Activated CD8-positive, alpha-beta T cell treated with anti-CD3 and anti-CD28 coated beads for 36 hours (primary cell): ENCODE measurements around the gene C5orf34. TPM values are rescaled to one million over a fixed set of nuclear protein-coding genes. Genes with fewer than 3 reads are reported as not detected.
"Not testable (repeated sequence)": the region's sequence is repeated elsewhere in the genome, so short reads cannot be mapped to it uniquely, and the experiment has no call there.

Source experiments
- ATAC-seq: fragments of 200-7000 bp; cut with Tn5 transposase; one replicate; pipeline ENCODE4 v1.10.0; 2021; ENCODE audit warnings: mild to moderate bottlenecking, moderate library complexity
- CTCF ChIA-PET: fragments of 350-600 bp; sonication (Branson Sonifier 250); formaldehyde crosslinking; loops from one replicate; lab custom pipeline; 2021; ENCODE audit warnings: antibody characterized with exemption; lab: Charles Lee
- POLR2A ChIA-PET: fragments of 350-600 bp; sonication (Branson Sonifier 250); formaldehyde crosslinking; loops from one replicate; lab custom pipeline; 2021; ENCODE audit warnings: antibody characterized with exemption; lab: Charles Lee
- DNase-seq: peaks from one replicate; pipeline ENCODE4 v3.0.0-alpha.2; 2020
- H3K27ac Mint-ChIP-seq: one replicate; pipeline ENCODE4 v1.8.0; 2021; ENCODE audit warnings: mild to moderate bottlenecking, mixed read lengths
- H3K27me3 Mint-ChIP-seq: one replicate; pipeline ENCODE4 v1.8.0; 2021; ENCODE audit warnings: mixed read lengths
- H3K36me3 Mint-ChIP-seq: one replicate; pipeline ENCODE4 v1.8.0; 2021; ENCODE audit warnings: low read depth, mixed read lengths
- H3K4me1 Mint-ChIP-seq: one replicate; pipeline ENCODE4 v1.8.0; 2021; ENCODE audit warnings: low read depth, mixed read lengths
- H3K4me3 Mint-ChIP-seq: one replicate; pipeline ENCODE4 v1.8.0; 2021; ENCODE audit warnings: mild to moderate bottlenecking, moderate library complexity, mixed read lengths
- H3K9me3 Mint-ChIP-seq: one replicate; pipeline ENCODE4 v1.8.0; 2021; ENCODE audit warnings: mixed read lengths
- intact Hi-C: fragments of 100-400 bp; cut with micrococcal nuclease; formaldehyde crosslinking; loops from one replicate; pipeline ENCODE4 v1.10.0; 2022
- total RNA-seq, 2 experiments: library from RNA; stranded (reverse); gene quantifications; one replicate each; pipeline ENCODE4 v1.2.3, GENCODE V29; 2021
- TF ChIP-seq, protein P1 (sequence below): fragments of 200-600 bp; IDR thresholded peaks from one replicate; pipeline ENCODE4 v1.8.0; 2022; ENCODE audit warnings: antibody characterized with exemption, mild to moderate bottlenecking

The C5orf34 gene
- total RNA-seq, 2 experiments from 2014 or later, result 9.1 to 10.5 TPM

GRCh38 chr5:43551731-43552130 is 36.8 kb upstream of the C5orf34 start:
- TF ChIP-seq, protein P1, sequence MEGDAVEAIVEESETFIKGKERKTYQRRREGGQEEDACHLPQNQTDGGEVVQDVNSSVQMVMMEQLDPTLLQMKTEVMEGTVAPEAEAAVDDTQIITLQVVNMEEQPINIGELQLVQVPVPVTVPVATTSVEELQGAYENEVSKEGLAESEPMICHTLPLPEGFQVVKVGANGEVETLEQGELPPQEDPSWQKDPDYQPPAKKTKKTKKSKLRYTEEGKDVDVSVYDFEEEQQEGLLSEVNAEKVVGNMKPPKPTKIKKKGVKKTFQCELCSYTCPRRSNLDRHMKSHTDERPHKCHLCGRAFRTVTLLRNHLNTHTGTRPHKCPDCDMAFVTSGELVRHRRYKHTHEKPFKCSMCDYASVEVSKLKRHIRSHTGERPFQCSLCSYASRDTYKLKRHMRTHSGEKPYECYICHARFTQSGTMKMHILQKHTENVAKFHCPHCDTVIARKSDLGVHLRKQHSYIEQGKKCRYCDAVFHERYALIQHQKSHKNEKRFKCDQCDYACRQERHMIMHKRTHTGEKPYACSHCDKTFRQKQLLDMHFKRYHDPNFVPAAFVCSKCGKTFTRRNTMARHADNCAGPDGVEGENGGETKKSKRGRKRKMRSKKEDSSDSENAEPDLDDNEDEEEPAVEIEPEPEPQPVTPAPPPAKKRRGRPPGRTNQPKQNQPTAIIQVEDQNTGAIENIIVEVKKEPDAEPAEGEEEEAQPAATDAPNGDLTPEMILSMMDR, result no peak
- Mint-ChIP-seq H3K27ac (no peak overlapping the region), H3K27me3 (no peaks in the 10 kb centered on the region), H3K4me3 (no peak overlapping the region), H3K9me3 (no peaks in the 10 kb centered on the region), H3K36me3 (peaks cover 15% of the 10 kb centered on the region), H3K4me1 (peaks cover 17% of the 10 kb centered on the region)
- ATAC-seq (no peak), DNase-seq (no peak)
- POLR2A ChIA-PET, result interaction anchor here (1.1 kb wide), 1 partner anchor 11 kb away, joined by 3 read pairs; no protein-coding TSS in a partner anchor
- intact Hi-C loops, result no loop called here
- CTCF ChIA-PET, result interaction anchor here (1.8 kb wide), 1 partner anchor 52 kb away, joined by 6 read pairs; the partner anchor contains the start of gene NNT

- H3K9me3 Mint-ChIP-seq, CTCF ChIA-PET, POLR2A ChIA-PET, intact Hi-C loops, H3K27ac Mint-ChIP-seq, H3K27me3 Mint-ChIP-seq, H3K4me3 Mint-ChIP-seq, DNase-seq, ATAC-seq: not testable (repeated sequence)
- Mint-ChIP-seq H3K4me1 (peaks cover 18% of the 10 kb centered on the region), H3K36me3 (peaks cover 33% of the 10 kb centered on the region)
Measured at GRCh38 chr5:43549272-43549671, 34.3 kb upstream of the C5orf34 start.

- Mint-ChIP-seq H3K36me3 (peaks cover 37% of the 10 kb centered on the region), H3K4me3 (no peak overlapping the region), H3K9me3 (no peaks in the 10 kb centered on the region), H3K27me3 (no peaks in the 10 kb centered on the region), H3K4me1 (peaks cover 20% of the 10 kb centered on the region), H3K27ac (peak overlapping the region; percentile 20)
- intact Hi-C loops, result no loop called here
- ChIA-PET POLR2A (interaction anchor here (1.6 kb wide), 1 partner anchor 55 kb away, joined by 7 read pairs; the partner anchor contains the start of gene NNT), CTCF (no interaction called here)
- no peak for DNase-seq
- no peak for ATAC-seq
- TF ChIP-seq, protein P1, result no peak
Measured at GRCh38 chr5:43548358-43548757, 33.4 kb upstream of the C5orf34 start.

DNA sequence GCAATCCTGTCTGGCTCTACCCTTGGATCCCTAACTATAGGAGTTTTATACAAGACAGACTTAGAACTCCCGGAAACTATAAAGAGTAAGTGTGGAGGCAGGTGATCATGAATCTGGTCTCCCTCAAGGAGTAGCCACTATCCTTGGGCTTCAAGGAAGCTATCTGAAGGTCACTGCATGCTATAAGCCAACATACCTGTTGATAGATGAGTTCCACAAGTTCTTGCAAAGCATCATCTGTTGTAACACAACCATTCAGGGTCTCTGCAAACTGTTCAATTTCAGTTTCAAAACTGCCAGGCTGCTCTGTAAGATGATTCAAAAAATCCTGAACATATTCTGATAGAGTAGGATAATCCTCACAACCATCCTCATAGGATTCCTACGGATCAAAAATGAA is 32.6 kb upstream of the C5orf34 start:
- Mint-ChIP-seq H3K4me1 (peaks cover 20% of the 10 kb centered on the region), H3K27me3 (no peaks in the 10 kb centered on the region), H3K4me3 (no peak overlapping the region), H3K9me3 (no peaks in the 10 kb centered on the region), H3K36me3 (peaks cover 41% of the 10 kb centered on the region), H3K27ac (no peak overlapping the region)
- no peak for DNase-seq
- POLR2A ChIA-PET, result interaction anchor here (1.0 to 1.6 kb wide), 2 partner anchors 9 to 56 kb away, joined by 3 to 7 read pairs; partner anchors contain the start of gene NNT
- intact Hi-C loops, result no loop called here
- CTCF ChIA-PET, result no interaction called here
- no peak for ATAC-seq
- TF ChIP-seq, protein P1, result no peak

DNA sequence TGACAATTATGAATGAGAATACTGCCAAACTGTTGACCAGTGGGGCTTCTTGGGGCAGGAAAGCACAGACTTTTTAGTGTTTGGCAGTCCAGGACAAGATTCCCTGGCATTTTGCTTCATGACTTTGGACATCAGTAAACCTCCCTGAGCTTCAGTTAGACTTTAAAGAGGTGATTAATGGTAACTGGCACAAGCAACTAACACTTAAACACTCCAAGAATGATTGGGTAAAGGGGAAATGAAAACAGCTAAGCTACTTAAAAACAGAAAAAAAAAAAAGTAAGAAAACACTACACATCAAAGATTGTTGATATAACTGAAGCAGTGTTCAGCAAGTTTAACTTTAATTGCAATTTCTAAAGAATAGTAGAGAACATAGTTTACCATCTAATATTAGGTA is 28.5 kb upstream of the C5orf34 start:
- Mint-ChIP-seq H3K4me1 (peaks cover 15% of the 10 kb centered on the region), H3K27ac (no peak overlapping the region), H3K36me3 (peaks cover 39% of the 10 kb centered on the region), H3K9me3 (no peaks in the 10 kb centered on the region), H3K27me3 (no peaks in the 10 kb centered on the region), H3K4me3 (no peak overlapping the region)
- no peak for DNase-seq
- POLR2A ChIA-PET, result interaction anchor here (0.9 to 2.1 kb wide), 2 partner anchors 13 to 28 kb away, joined by 3 to 14 read pairs; partner anchors contain the start of genes C5orf34 and PAIP1
- intact Hi-C loops, result no loop called here
- CTCF ChIA-PET, result interaction anchor here (0.6 to 1.6 kb wide), 2 partner anchors 41 to 67 kb away, joined by 3 to 4 read pairs; no protein-coding TSS in a partner anchor
- ATAC-seq, result no peak
- TF ChIP-seq, protein P1, result no peak
